Mammary epithelial cell (primary cell): ENCODE measurements around the gene DNAJC3.

Experiments used
- CTCF ChIP-seq, 2 donors: IDR thresholded peaks in 1 of 2; conservative IDR thresholded peaks in 1 of 2; 2 replicates each; pipeline ENCODE4 v1.5.1; 2011 to 2012; ENCODE audit warnings: inconsistent platforms in 2 of 2, low read length in 2 of 2, mild to moderate bottlenecking in 2 of 2, control low read depth in 1 of 2, low read depth in 1 of 2; ENCODE audit not compliant: insufficient read depth in 1 of 2; ENCODE audit errors: extremely low read depth in 1 of 2
- EZH2 ChIP-seq: IDR thresholded peaks from 2 replicates; pipeline ENCODE4 v1.6.1; 2012; ENCODE audit warnings: low read length, inconsistent platforms, borderline replicate concordance

DNA sequence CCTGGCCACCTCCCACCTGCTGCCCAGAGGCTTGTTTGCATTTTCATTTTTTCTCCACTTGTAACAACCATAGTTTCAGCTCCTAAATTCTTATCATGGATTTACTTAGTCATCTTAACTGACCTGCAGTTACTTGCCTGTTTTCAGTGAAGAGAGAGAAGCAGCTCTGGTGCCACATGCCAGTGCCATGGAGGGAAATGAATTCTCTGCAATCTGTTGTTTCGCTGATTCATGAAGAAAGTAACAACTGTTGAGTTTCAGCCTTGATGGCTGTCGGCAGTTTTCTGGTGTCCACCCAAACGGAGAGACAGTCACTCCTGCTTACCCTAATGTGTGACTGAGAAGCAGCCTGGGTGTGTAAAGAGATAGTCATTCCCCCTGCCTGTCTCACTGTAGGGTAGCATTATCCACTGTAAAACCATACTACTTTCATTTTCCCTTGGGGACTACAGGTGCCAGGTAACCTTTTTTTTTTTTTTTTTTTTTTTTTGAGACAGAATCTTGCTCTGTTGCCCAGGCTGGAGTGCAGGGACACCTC lies 116.1 kb downstream of the DNAJC3 start:
- no peak for TF ChIP-seq CTCF (conservative IDR thresholded peaks at IDR 0.05 in 1 of 2, IDR thresholded peaks at IDR 0.05 in 1 of 2; ENCODE audit: extremely low read depth in 1 of 2, insufficient read depth in 1 of 2, low read depth in 1 of 2, low read length in 2 of 2)
- TF ChIP-seq EZH2, result no peak
